HEK293 (cell line): ENCODE data around the gene EXOG.

Experiments
- CTCF ChIA-PET: fragments of 350-600 bp; formaldehyde crosslinking; extraction: SDS; loops from one replicate; lab custom pipeline; 2021; ENCODE audit warnings: antibody characterized with exemption; lab: Yijun Ruan, JAX
- POLR2A ChIA-PET: fragments of 300-600 bp; formaldehyde crosslinking; extraction: SDS; loops from one replicate; lab custom pipeline; 2020; ENCODE audit warnings: antibody characterized with exemption, inconsistent platforms; lab: Yijun Ruan, JAX
- H3K27ac ChIP-seq: fragments of 200-500 bp; sonication (Bioruptor generic); 2 replicates; pipeline ENCODE4 v1.5.1; 2014; ENCODE audit warnings: low read depth, low read length, control low read depth, inconsistent platforms; ENCODE audit errors: extremely low read depth
- H3K36me3 ChIP-seq, 2 experiments: fragments of 200-500 bp in 1 of 2; sonication (Bioruptor generic) in 1 of 2; 1 replicate in 1 of 2; 2 replicates in 1 of 2; pipeline ENCODE4 v1.5.1; 2014 to 2017; ENCODE audit warnings: inconsistent platforms in 2 of 2, low read length in 2 of 2; ENCODE audit not compliant: control insufficient read depth in 2 of 2, insufficient read depth in 1 of 2
- H3K4me1 ChIP-seq: fragments of 200-500 bp; sonication (Bioruptor generic); 2 replicates; pipeline ENCODE4 v1.5.1; 2014; ENCODE audit warnings: mild to moderate bottlenecking, low read length, inconsistent platforms; ENCODE audit not compliant: control insufficient read depth, insufficient read depth
- H3K4me3 ChIP-seq: 2 replicates; pipeline ENCODE4 v1.5.1; 2011; ENCODE audit warnings: low read depth, mild to moderate bottlenecking, control low read depth, low read length, moderate library complexity
- H3K9me3 ChIP-seq: fragments of 200-500 bp; sonication (Bioruptor generic); 2 replicates; pipeline ENCODE4 v1.5.1; 2014; ENCODE audit warnings: low read depth, low read length, inconsistent platforms; ENCODE audit not compliant: control insufficient read depth, insufficient read depth
- FEZF1 ChIP-seq: fragments of 450-650 bp; formaldehyde crosslinking; IDR thresholded peaks from 2 replicates; pipeline ENCODE4 v1.5.1; 2016; ENCODE audit warnings: missing biosample characterization, missing genetic modification characterization
- HOXA7 ChIP-seq: sonication (generic); formaldehyde crosslinking; IDR thresholded peaks from 2 replicates; pipeline ENCODE4 v1.8.1; 2022; ENCODE audit warnings: missing genetic modification reagents, borderline replicate concordance
- INSM2 ChIP-seq: fragments of 450-650 bp; formaldehyde crosslinking; IDR thresholded peaks from 2 replicates; pipeline ENCODE4 v1.5.1; 2016; ENCODE audit warnings: missing biosample characterization, missing genetic modification characterization
- KLF7 ChIP-seq: fragments of 450-650 bp; formaldehyde crosslinking; IDR thresholded peaks from 2 replicates; pipeline ENCODE4 v1.5.1; 2016; ENCODE audit warnings: missing biosample characterization, missing genetic modification characterization, borderline replicate concordance
- OSR2 ChIP-seq: fragments of 450-650 bp; formaldehyde crosslinking; IDR thresholded peaks from 2 replicates; pipeline ENCODE4 v1.5.1; 2016; ENCODE audit warnings: missing biosample characterization, missing genetic modification characterization
- PRDM4 ChIP-seq: fragments of 450-650 bp; formaldehyde crosslinking; IDR thresholded peaks from 2 replicates; pipeline ENCODE4 v1.5.1; 2017; ENCODE audit warnings: missing biosample characterization, missing genetic modification characterization
- REPIN1 ChIP-seq: fragments of 450-650 bp; formaldehyde crosslinking; IDR thresholded peaks from 2 replicates; pipeline ENCODE4 v1.5.1; 2017; ENCODE audit warnings: missing biosample characterization, missing genetic modification characterization, low read depth
- SETDB1 ChIP-seq: IDR thresholded peaks from one replicate; pipeline ENCODE4 v1.6.1; 2017; ENCODE audit warnings: mild to moderate bottlenecking, low read length, moderate library complexity, mixed read lengths; ENCODE audit not compliant: insufficient read length
- ZBTB1 ChIP-seq: fragments of 450-650 bp; formaldehyde crosslinking; IDR thresholded peaks from 2 replicates; pipeline ENCODE4 v1.5.1; 2016; ENCODE audit warnings: missing biosample characterization, missing genetic modification characterization
- ZBTB11 ChIP-seq: fragments of 450-650 bp; formaldehyde crosslinking; conservative IDR thresholded peaks from 2 replicates; pipeline ENCODE4 v1.5.1; 2016; ENCODE audit warnings: low read depth, missing biosample characterization, missing genetic modification characterization
- ZNF10 ChIP-seq: fragments of 450-650 bp; formaldehyde crosslinking; IDR thresholded peaks from 2 replicates; pipeline ENCODE4 v1.5.1; 2017; ENCODE audit warnings: missing biosample characterization, missing genetic modification characterization
- ZNF184 ChIP-seq: fragments of 450-650 bp; IDR thresholded peaks from 2 replicates; pipeline ENCODE4 v1.5.1; 2018; ENCODE audit warnings: missing biosample characterization, mild to moderate bottlenecking, missing genetic modification characterization
- ZNF394 ChIP-seq: fragments of 450-650 bp; formaldehyde crosslinking; IDR thresholded peaks from 2 replicates; pipeline ENCODE4 v1.5.1; 2016; ENCODE audit warnings: missing biosample characterization, missing genetic modification characterization, mild to moderate bottlenecking, moderate library complexity, borderline replicate concordance
- ZNF404 ChIP-seq: fragments of 450-650 bp; formaldehyde crosslinking; IDR thresholded peaks from 2 replicates; pipeline ENCODE4 v1.5.1; 2017; ENCODE audit warnings: missing biosample characterization, missing genetic modification characterization
- ZNF585B ChIP-seq: fragments of 450-650 bp; formaldehyde crosslinking; IDR thresholded peaks from 2 replicates; pipeline ENCODE4 v1.5.1; 2016; ENCODE audit warnings: missing biosample characterization, missing genetic modification characterization
- ZNF654 ChIP-seq: fragments of 450-650 bp; formaldehyde crosslinking; IDR thresholded peaks from 2 replicates; pipeline ENCODE4 v1.5.1; 2016; ENCODE audit warnings: low read depth, missing biosample characterization, missing genetic modification characterization
- ZNF704 ChIP-seq: fragments of 450-650 bp; formaldehyde crosslinking; IDR thresholded peaks from 2 replicates; pipeline ENCODE4 v1.5.1; 2016; ENCODE audit warnings: missing biosample characterization, missing genetic modification characterization
- ZNF707 ChIP-seq: fragments of 450-650 bp; formaldehyde crosslinking; IDR thresholded peaks from 2 replicates; pipeline ENCODE4 v1.5.1; 2016; ENCODE audit warnings: missing biosample characterization, missing genetic modification characterization
- ZSCAN30 ChIP-seq: fragments of 450-650 bp; IDR thresholded peaks from 2 replicates; pipeline ENCODE4 v1.5.1; 2018; ENCODE audit warnings: missing biosample characterization, mild to moderate bottlenecking, missing genetic modification characterization, moderate library complexity

The EXOG gene

DNA sequence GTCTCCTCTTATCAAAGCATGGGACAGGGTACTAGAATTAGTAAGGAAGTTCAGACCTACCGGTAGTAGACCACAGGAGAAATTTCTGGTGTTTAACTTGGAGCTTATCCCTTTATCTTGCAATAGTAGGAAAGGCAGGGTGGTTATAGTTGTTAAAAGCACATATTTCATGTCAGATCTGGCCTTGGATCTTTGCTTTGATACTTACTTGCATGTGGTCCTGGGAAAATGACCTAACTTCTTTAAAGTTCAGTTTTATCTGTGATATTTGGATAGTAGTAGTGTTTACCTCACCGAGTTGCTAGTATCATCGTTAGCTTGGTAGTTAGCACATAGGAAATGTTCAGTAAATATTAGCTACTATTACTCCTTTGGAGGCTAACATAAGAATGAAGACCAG lies 15.4 kb downstream of the EXOG start (continued):
- no peak for TF ChIP-seq ZNF654 (tag by site-specific recombination)

- POLR2A ChIA-PET: no interaction called here
These were observed 19.2 kb downstream of the EXOG start for GRCh38 chr3:38515367-38515766.

More at GRCh38 chr3:38515367-38515766, 19.2 kb downstream of the EXOG start:
- H3K4me3 ChIP-seq: no peak overlapping the region
- CTCF ChIA-PET: no interaction called here
- TF ChIP-seq INSM2 (no peak), KLF7 (tag by site-specific recombination) (no peak), ZBTB1 (no peak), ZNF394 (tag by site-specific recombination) (no peak), HOXA7 (CRISPR knock-in tag) (no peak), ZNF404 (tag by site-specific recombination) (no peak), ZSCAN30 (tag by site-specific recombination) (no peak), ZNF184 (tag by site-specific recombination) (no peak), ZNF585B (tag by site-specific recombination) (no peak), ZNF704 (tag by site-specific recombination) (no peak), OSR2 (no peak), REPIN1 (no peak), SETDB1 (no peak), ZNF707 (tag by site-specific recombination) (no peak), PRDM4 (tag by site-specific recombination) (no peak), FEZF1 (no peak), ZBTB11 (no peak), ZNF10 (tag by site-specific recombination) (no peak)
- H3K36me3 ChIP-seq: peaks cover 6 to 50% of the 10 kb centered on the region in 2 experiments; a peak in 1 of 3 replicates
- H3K4me1 ChIP-seq: no peaks in the 10 kb centered on the region
- no peaks in the 10 kb centered on the region for H3K9me3 ChIP-seq
- H3K27ac ChIP-seq: no peak overlapping the region
